PFSK-1 (cell line): Measurements from ENCODE around the gene SF3A1.

Experiments
- FOXP2 ChIP-seq: optimal IDR thresholded peaks from 2 replicates; pipeline ENCODE3; 2011; ENCODE audit warnings: borderline replicate concordance, control low read depth, inconsistent platforms; ENCODE audit not compliant: insufficient read depth; ENCODE audit errors: extremely low read length, extremely low read depth
- POLR2AphosphoS5 ChIP-seq: IDR thresholded peaks from 2 replicates; pipeline ENCODE4 v1.6.1; 2012; ENCODE audit warnings: low read depth, mild to moderate bottlenecking, control low read depth, low read length, moderate library complexity
- REST ChIP-seq, 2 experiments: IDR thresholded peaks; 2 replicates each; pipeline versions ENCODE4 v1.6.1 to v1.8.0; 2011 to 2012; ENCODE audit warnings: low read depth in 2 of 2, low read length in 2 of 2, control low read depth in 1 of 2, inconsistent platforms in 1 of 2, mild to moderate bottlenecking in 1 of 2, moderate library complexity in 1 of 2; ENCODE audit not compliant: insufficient read depth in 1 of 2
- SIN3A ChIP-seq: IDR thresholded peaks from 2 replicates; pipeline ENCODE4 v1.6.1; 2012; ENCODE audit warnings: mild to moderate bottlenecking, low read length, moderate library complexity, borderline replicate concordance; ENCODE audit not compliant: insufficient read depth
- TAF1 ChIP-seq: IDR thresholded peaks from 2 replicates; pipeline ENCODE4 v1.6.1; 2012; ENCODE audit warnings: low read length, control low read depth, borderline replicate concordance; ENCODE audit not compliant: insufficient read depth

SF3A1 gene

GRCh38 chr22:30340911-30341685 lies 15.6 kb downstream of the SF3A1 start:
- TF ChIP-seq REST (IDR thresholded peaks at IDR 0.05; ENCODE audit: insufficient read depth in 1 of 2, low read depth in 2 of 2, low read length in 2 of 2) (no peak), POLR2AphosphoS5 (no peak), SIN3A (no peak), TAF1 (no peak)

- TF ChIP-seq FOXP2, result no peak
- TF ChIP-seq SIN3A, result no peak
- no peak for TF ChIP-seq REST (IDR thresholded peaks at IDR 0.05; ENCODE audit: insufficient read depth in 1 of 2, low read depth in 2 of 2, low read length in 2 of 2)
- TF ChIP-seq TAF1, result no peak
- TF ChIP-seq POLR2AphosphoS5, result no peak
Observed at GRCh38 chr22:30338802-30339201, 17.9 kb downstream of the SF3A1 start.

DNA sequence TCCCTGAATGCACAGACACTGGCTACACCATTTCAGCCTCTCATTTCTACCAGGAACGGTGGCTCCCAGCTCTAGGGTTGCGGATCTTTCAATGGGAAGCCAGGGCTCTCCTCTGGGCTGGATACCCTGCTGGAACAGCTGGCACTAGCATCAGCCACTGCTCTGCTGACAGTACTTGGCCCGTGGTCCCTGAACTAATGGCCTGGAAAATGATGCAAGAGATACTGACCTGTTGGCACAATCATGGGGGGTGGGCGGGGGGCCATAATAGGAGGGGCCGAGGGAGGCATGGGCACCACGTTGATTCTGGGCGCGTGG lies 19.3 kb downstream of the SF3A1 start:
- TF ChIP-seq TAF1 (no peak), POLR2AphosphoS5 (no peak), REST (IDR thresholded peaks at IDR 0.05; ENCODE audit: insufficient read depth in 1 of 2, low read depth in 2 of 2, low read length in 2 of 2) (no peak), SIN3A (no peak), FOXP2 (no peak)

GRCh38 chr22:30336752-30337460 lies 19.8 kb downstream of the SF3A1 start:
- no peak for TF ChIP-seq REST (IDR thresholded peaks at IDR 0.05; ENCODE audit: insufficient read depth in 1 of 2, low read depth in 2 of 2, low read length in 2 of 2)
- no peak for TF ChIP-seq SIN3A
- no peak for TF ChIP-seq TAF1
- no peak for TF ChIP-seq FOXP2
- no peak for TF ChIP-seq POLR2AphosphoS5
